Astrocyte (in vitro differentiated cells and primary cell): ENCODE results near the gene UBE2E3. TPM values are rescaled to one million over a fixed set of nuclear protein-coding genes. Genes with fewer than 3 reads are reported as not detected.

Experiments
- DNase-seq: peaks from one replicate; pipeline ENCODE4 v3.0.0-alpha.2; 2010; ENCODE audit warnings: low read depth
- FAIRE-seq: peaks from 2 replicates; lab custom pipeline; 2011; peaks lifted over from hg19 to GRCh38; lab: Jason Lieb, UNC
- H2AFZ ChIP-seq: 2 replicates; pipeline ENCODE4 v1.6.0; 2012; ENCODE audit warnings: low read depth, low read length, inconsistent platforms
- H3K27ac ChIP-seq: 2 replicates; pipeline ENCODE4 v1.5.1; 2011; ENCODE audit warnings: low read depth, low read length, inconsistent platforms
- H3K27me3 ChIP-seq: 2 replicates; pipeline ENCODE4 v1.6.0; 2011; ENCODE audit warnings: low read length, inconsistent platforms; ENCODE audit not compliant: insufficient read depth
- H3K36me3 ChIP-seq: 2 replicates; pipeline ENCODE4 v1.5.1; 2011; ENCODE audit warnings: low read length, inconsistent platforms; ENCODE audit not compliant: insufficient read depth
- H3K4me1 ChIP-seq: 2 replicates; pipeline ENCODE4 v1.5.1; 2011; ENCODE audit warnings: low read length, inconsistent platforms; ENCODE audit not compliant: insufficient read depth
- H3K4me2 ChIP-seq: 2 replicates; pipeline ENCODE4 v1.6.0; 2012; ENCODE audit warnings: low read length, inconsistent platforms
- H3K4me3 ChIP-seq: 2 replicates; pipeline ENCODE4 v1.5.1; 2011; ENCODE audit warnings: low read depth, mild to moderate bottlenecking, low read length, inconsistent platforms; ENCODE audit not compliant: insufficient read depth
- H3K79me2 ChIP-seq: 2 replicates; pipeline ENCODE4 v1.6.0; 2012; ENCODE audit warnings: mild to moderate bottlenecking, low read length, inconsistent platforms; ENCODE audit not compliant: insufficient read depth
- H3K9ac ChIP-seq: 2 replicates; pipeline ENCODE4 v1.6.0; 2012; ENCODE audit warnings: mild to moderate bottlenecking, low read length, inconsistent platforms
- H3K9me3 ChIP-seq: 2 replicates; pipeline ENCODE4 v1.5.1; 2012; ENCODE audit warnings: low read depth, mild to moderate bottlenecking, low read length, inconsistent platforms; ENCODE audit not compliant: insufficient read depth
- H4K20me1 ChIP-seq: 2 replicates; pipeline ENCODE4 v1.6.0; 2012; ENCODE audit warnings: low read length, inconsistent platforms; ENCODE audit not compliant: insufficient read depth
- H3K27ac Mint-ChIP-seq: one replicate; pipeline ENCODE4 v1.8.0; 2021; ENCODE audit warnings: mild to moderate bottlenecking, mixed read lengths; ENCODE audit not compliant: unreplicated experiment
- H3K27me3 Mint-ChIP-seq: one replicate; pipeline ENCODE4 v1.8.0; 2021; ENCODE audit warnings: low read depth, mixed read lengths; ENCODE audit not compliant: unreplicated experiment
- H3K36me3 Mint-ChIP-seq: one replicate; pipeline ENCODE4 v1.8.0; 2021; ENCODE audit warnings: low read depth, mixed read lengths; ENCODE audit not compliant: unreplicated experiment
- H3K4me1 Mint-ChIP-seq: one replicate; pipeline ENCODE4 v1.8.0; 2021; ENCODE audit warnings: low read depth, mixed read lengths; ENCODE audit not compliant: unreplicated experiment
- H3K4me3 Mint-ChIP-seq: one replicate; pipeline ENCODE4 v1.8.0; 2021; ENCODE audit warnings: mild to moderate bottlenecking, moderate library complexity, mixed read lengths; ENCODE audit not compliant: unreplicated experiment
- H3K9me3 Mint-ChIP-seq: one replicate; pipeline ENCODE4 v1.8.0; 2021; ENCODE audit warnings: mild to moderate bottlenecking, mixed read lengths; ENCODE audit not compliant: unreplicated experiment
- EZH2 ChIP-seq: IDR thresholded peaks from 2 replicates; pipeline ENCODE4 v1.6.1; 2012; ENCODE audit warnings: mild to moderate bottlenecking, low read length, inconsistent platforms; ENCODE audit not compliant: insufficient read depth
- total RNA-seq: library from RNA; stranded (reverse); gene quantifications from 2 replicates; pipeline ENCODE4 v1.2.1, GENCODE V29; 2021
- TF ChIP-seq, protein P1 (sequence below): IDR thresholded peaks from 2 replicates; pipeline ENCODE4 v1.5.1; 2011; ENCODE audit warnings: low read depth, mild to moderate bottlenecking, inconsistent platforms, low read length, moderate library complexity; ENCODE audit not compliant: insufficient read depth

Gene UBE2E3
- total RNA-seq, 1 donor from 2014 or later, result 140 TPM

DNA sequence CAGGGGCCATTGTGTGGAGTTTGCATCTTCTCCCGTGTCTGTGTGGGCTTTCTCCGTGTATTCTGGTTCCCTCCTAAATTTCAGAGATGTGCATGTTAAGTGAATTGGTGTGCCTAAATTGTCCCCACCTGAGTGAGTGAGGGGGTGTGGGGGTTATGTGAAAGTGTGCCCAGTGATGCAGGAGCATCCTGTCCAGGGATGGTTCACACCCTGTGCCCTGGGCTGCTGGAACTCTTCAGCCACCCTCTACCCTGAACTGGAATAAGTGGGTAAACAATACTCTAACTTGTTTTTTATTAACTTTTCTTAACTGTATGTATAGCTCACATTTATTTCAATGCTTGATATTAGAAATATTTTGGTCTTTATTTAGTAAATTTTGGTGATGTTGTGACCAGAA is 56.0 kb downstream of the UBE2E3 start:
- H3K79me2 ChIP-seq, result peaks cover 78% of the 10 kb centered on the region
- no peak overlapping the region for H3K9ac ChIP-seq
- peak overlapping the region; percentile 70 for H3K27ac ChIP-seq
- H3K36me3 Mint-ChIP-seq, result peaks cover 2% of the 10 kb centered on the region
- peaks cover 26% of the 10 kb centered on the region for H4K20me1 ChIP-seq
- no peak for DNase-seq
- H2AFZ ChIP-seq, result no peak overlapping the region
- H3K4me1 ChIP-seq, result peaks cover 18% of the 10 kb centered on the region
- H3K4me2 ChIP-seq, result peak overlapping the region; percentile 47
- no peaks in the 10 kb centered on the region for H3K9me3 ChIP-seq
- no peaks in the 10 kb centered on the region for H3K36me3 ChIP-seq
- no peak overlapping the region for H3K4me3 Mint-ChIP-seq
- no peak for TF ChIP-seq EZH2
- TF ChIP-seq, protein P1, sequence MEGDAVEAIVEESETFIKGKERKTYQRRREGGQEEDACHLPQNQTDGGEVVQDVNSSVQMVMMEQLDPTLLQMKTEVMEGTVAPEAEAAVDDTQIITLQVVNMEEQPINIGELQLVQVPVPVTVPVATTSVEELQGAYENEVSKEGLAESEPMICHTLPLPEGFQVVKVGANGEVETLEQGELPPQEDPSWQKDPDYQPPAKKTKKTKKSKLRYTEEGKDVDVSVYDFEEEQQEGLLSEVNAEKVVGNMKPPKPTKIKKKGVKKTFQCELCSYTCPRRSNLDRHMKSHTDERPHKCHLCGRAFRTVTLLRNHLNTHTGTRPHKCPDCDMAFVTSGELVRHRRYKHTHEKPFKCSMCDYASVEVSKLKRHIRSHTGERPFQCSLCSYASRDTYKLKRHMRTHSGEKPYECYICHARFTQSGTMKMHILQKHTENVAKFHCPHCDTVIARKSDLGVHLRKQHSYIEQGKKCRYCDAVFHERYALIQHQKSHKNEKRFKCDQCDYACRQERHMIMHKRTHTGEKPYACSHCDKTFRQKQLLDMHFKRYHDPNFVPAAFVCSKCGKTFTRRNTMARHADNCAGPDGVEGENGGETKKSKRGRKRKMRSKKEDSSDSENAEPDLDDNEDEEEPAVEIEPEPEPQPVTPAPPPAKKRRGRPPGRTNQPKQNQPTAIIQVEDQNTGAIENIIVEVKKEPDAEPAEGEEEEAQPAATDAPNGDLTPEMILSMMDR, result no peak
- no peak overlapping the region for H3K27ac Mint-ChIP-seq
- no peaks in the 10 kb centered on the region for H3K9me3 Mint-ChIP-seq
- H3K4me1 Mint-ChIP-seq, result peaks cover 16% of the 10 kb centered on the region
- H3K27me3 ChIP-seq, result no peaks in the 10 kb centered on the region
- no peak overlapping the region for H3K4me3 ChIP-seq
- H3K27me3 Mint-ChIP-seq, result no peaks in the 10 kb centered on the region
- no peak for FAIRE-seq

DNA sequence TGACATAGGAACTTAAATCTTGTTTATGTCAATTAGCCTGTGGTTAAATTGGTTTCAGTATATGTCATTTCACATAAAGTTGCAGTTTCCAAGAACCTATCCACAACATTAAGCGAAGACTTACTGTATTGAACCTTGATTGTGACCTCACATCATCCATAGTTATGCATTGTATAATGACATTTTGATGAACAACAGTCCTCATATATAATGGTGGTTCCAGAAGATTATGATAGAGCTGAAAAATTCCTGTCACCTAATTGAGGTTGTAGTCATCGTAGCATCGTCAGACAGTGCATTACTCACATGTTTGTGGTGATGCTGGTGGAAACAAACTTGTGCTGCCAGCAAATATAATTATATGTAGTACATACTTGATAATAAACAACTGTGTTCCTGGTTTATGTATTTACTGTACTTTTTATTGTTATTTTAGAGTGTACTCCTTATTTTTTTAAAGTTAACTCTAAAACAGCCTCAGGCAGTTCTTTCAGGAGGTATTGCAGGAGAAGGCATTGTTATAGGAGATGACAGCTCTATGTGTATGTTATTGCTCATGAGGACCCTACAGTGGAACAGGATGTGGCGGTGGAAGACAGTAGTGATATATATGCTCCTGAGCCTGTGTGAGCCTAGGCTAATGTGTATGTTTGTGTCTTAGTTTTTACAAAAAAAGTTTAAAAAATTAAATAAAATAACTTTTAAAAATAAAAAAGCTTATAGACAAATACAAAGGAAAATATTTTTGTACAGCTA is 56.6 kb downstream of the UBE2E3 start:
- peaks cover 16% of the 10 kb centered on the region for H3K4me1 Mint-ChIP-seq
- no peak for TF ChIP-seq EZH2
- TF ChIP-seq, protein P1, result no peak
- H3K9me3 Mint-ChIP-seq, result no peaks in the 10 kb centered on the region
- Histone ChIP-seq H3K27me3 (no peaks in the 10 kb centered on the region), H3K4me2 (peak overlapping the region; percentile 47), H4K20me1 (peaks cover 25% of the 10 kb centered on the region), H3K27ac (peak overlapping the region; percentile 70), H3K9ac (no peak overlapping the region), H3K4me3 (no peak overlapping the region), H2AFZ (no peak overlapping the region), H3K4me1 (peaks cover 18% of the 10 kb centered on the region), H3K9me3 (no peaks in the 10 kb centered on the region), H3K79me2 (peaks cover 78% of the 10 kb centered on the region), H3K36me3 (no peaks in the 10 kb centered on the region)
- H3K27ac Mint-ChIP-seq, result no peak overlapping the region
- FAIRE-seq, result no peak
- no peak overlapping the region for H3K4me3 Mint-ChIP-seq
- H3K36me3 Mint-ChIP-seq, result peaks cover 2% of the 10 kb centered on the region
- peak; percentile 85 for DNase-seq
- no peaks in the 10 kb centered on the region for H3K27me3 Mint-ChIP-seq

DNA sequence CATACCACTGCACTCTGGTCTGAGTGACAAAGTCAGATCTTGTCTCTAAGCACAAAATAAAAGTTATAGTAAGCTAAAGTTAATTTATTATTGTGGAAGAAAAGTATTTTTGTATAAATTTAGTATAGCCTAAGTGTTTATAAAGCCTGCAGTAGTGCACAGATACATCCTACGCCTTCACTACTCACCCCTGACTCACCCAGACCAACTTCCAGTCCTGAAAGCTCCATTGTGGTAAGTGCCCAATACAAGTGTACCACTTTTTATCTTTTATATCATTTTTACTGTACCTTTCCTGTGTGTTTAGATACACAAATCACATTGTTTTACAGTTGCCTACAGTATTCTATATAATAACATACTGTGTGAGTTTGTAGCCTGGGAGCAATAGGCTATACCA is 57.5 kb downstream of the UBE2E3 start:
- Histone ChIP-seq H3K27ac (peak overlapping the region; percentile 70), H3K4me3 (no peak overlapping the region), H3K79me2 (peaks cover 82% of the 10 kb centered on the region), H4K20me1 (peaks cover 33% of the 10 kb centered on the region), H3K4me1 (peaks cover 18% of the 10 kb centered on the region), H3K36me3 (no peaks in the 10 kb centered on the region), H3K9ac (no peak overlapping the region), H3K4me2 (peak overlapping the region; percentile 38), H3K9me3 (no peaks in the 10 kb centered on the region), H3K27me3 (no peaks in the 10 kb centered on the region), H2AFZ (no peak overlapping the region)
- Mint-ChIP-seq H3K4me3 (no peak overlapping the region), H3K27me3 (no peaks in the 10 kb centered on the region), H3K4me1 (peaks cover 16% of the 10 kb centered on the region), H3K27ac (no peak overlapping the region), H3K9me3 (no peaks in the 10 kb centered on the region), H3K36me3 (peaks cover 2% of the 10 kb centered on the region)
- no peak for FAIRE-seq
- TF ChIP-seq, protein P1, result no peak
- TF ChIP-seq EZH2, result no peak
- peak; percentile 74 for DNase-seq
